Pancreas (tissue), 10 donors: ENCODE measurements around the gene MZT2B. TPM values are rescaled to one million over a fixed set of nuclear protein-coding genes. Genes with fewer than 3 reads are reported as not detected.
"Not testable (repeated sequence)": the region's sequence is repeated elsewhere in the genome, so short reads cannot be mapped to it uniquely, and the experiment has no call there.

Experiments
- ATAC-seq, 4 donors: fragments of 200-7000 bp; cut with Tn5 transposase; one replicate each; pipeline versions ENCODE4 v1.8.0 to v1.9.1; 2020; ENCODE audit warnings: mild to moderate bottlenecking in 4 of 4, moderate library complexity in 4 of 4
- DNase-seq, 6 donors: peaks; one replicate each; pipeline ENCODE4 v3.0.0-alpha.2; 2020
- FAIRE-seq: peaks from 2 replicates; lab custom pipeline; 2012; peaks lifted over from hg19 to GRCh38; lab: Jason Lieb, UNC
- H3K27ac ChIP-seq, 4 donors: fragments of 200-600 bp; sonication (generic); 1 replicate in 3 of 4; 2 replicates in 1 of 4; pipeline versions ENCODE4 v1.5.0 to v1.8.0; 2020
- H3K27me3 ChIP-seq, 4 donors: fragments of 200-600 bp; one replicate each; pipeline ENCODE4 v1.8.0; 2021
- H3K36me3 ChIP-seq, 3 donors: fragments of 200-600 bp; sonication (generic) in 1 of 3; one replicate each; pipeline versions ENCODE4 v1.5.0 to v1.8.0; 2020 to 2021
- H3K4me1 ChIP-seq, 3 donors: fragments of 200-600 bp; one replicate each; pipeline ENCODE4 v1.8.0; 2021
- H3K4me3 ChIP-seq, 4 donors: fragments of 200-600 bp; sonication (generic) in 2 of 4; one replicate each; pipeline versions ENCODE4 v1.5.0 to v1.8.0; 2020 to 2021
- H3K9me3 ChIP-seq, 4 donors: fragments of 200-600 bp; one replicate each; pipeline ENCODE4 v1.8.0; 2021
- CTCF ChIP-seq, 4 donors: fragments of 200-600 bp; sonication (generic) in 3 of 4; IDR thresholded peaks; one replicate each; pipeline versions ENCODE4 v1.5.0 to v1.8.0; 2021; ENCODE audit warnings: antibody characterized with exemption in 4 of 4
- WGBS, 2 donors: extraction: QIAGEN DNeasy Blood & Tissue Kit; methylation state at CpG; one replicate each; pipeline ENCODE4 v1.1.7; 2013; 5-methylcytosine and 5-hydroxymethylcytosine counted together
- intact Hi-C, 3 donors: fragments of 100-400 bp; cut with DNase I; formaldehyde crosslinking; loops; one replicate each; pipeline versions ENCODE4 v1.11.1 to v1.14.2; 2022
- polyA plus RNA-seq, 2 donors: library from polyadenylated mRNA; stranded (reverse); fragments of 200-250 nt; gene quantifications; one replicate each; pipeline ENCODE4 v1.2.3, GENCODE V29; 2013
- total RNA-seq, 6 donors: library from RNA; stranded (reverse); fragmentation: NEBNext Ultra II Directional in 4 of 6; extraction: Animal tissue kit (Norgen Biotek cat#: 25700) in 4 of 6; gene quantifications; one replicate each; pipeline versions ENCODE4 v1.2.1 to v1.2.4, GENCODE V29; 2021 to 2023
- donor health status: healthy with polysubstance abuse.
- donor health status: DM: no; HTN: no; CAD: no; lungs with moderate emphysema.
- donor health status: DM: no; HTN: no; CAD: no.
- donor health status: control.
- donor health status: control.
- donor health status: Bipolar disorder and iron deficiency.
- donor health status: DM: yes; HTN: yes; CAD: no.
- donor health status: DM: no; HTN: no; CAD: no.
- donor health status: DM: no; HTN: no; CAD: no.
- donor health status: DM: yes; HTN: yes; CAD: no.

MZT2B gene
- total and polyA plus RNA-seq, 8 donors = 126 to 279 (median 177) TPM

GRCh38 chr2:130230376-130230775 lies 48.3 kb downstream of the MZT2B start:
- DNase-seq, H3K27me3 ChIP-seq, FAIRE-seq, H3K36me3 ChIP-seq, H3K4me3 ChIP-seq, H3K27ac ChIP-seq, intact Hi-C loops, H3K4me1 ChIP-seq, H3K9me3 ChIP-seq, ATAC-seq: not testable (repeated sequence)
- 89 to 90% methylated on average over 16 to 18 of the region's 18 CpGs for WGBS, 2 donors

- intact Hi-C loops, H3K27me3 ChIP-seq, H3K9me3 ChIP-seq, H3K27ac ChIP-seq, H3K4me3 ChIP-seq, H3K4me1 ChIP-seq, ATAC-seq, FAIRE-seq, H3K36me3 ChIP-seq: not testable (repeated sequence)
- 87 to 89% methylated on average over 15 of the region's 15 CpGs for whole genome bisulfite sequencing, 2 donors
- DNase-seq = peak in 1 of 6 donors; percentile 28
Observed at GRCh38 chr2:130230907-130231306, 48.8 kb downstream of the MZT2B start.

GRCh38 chr2:130231656-130232055 lies 49.6 kb downstream of the MZT2B start:
- Histone ChIP-seq H3K9me3 (no peaks in the 10 kb centered on the region), H3K27me3 (no peaks in the 10 kb centered on the region), H3K27ac (no peak overlapping the region), H3K4me1 (no peaks in the 10 kb centered on the region), H3K36me3 (no peaks in the 10 kb centered on the region), H3K4me3 (no peak overlapping the region)
- TF ChIP-seq CTCF (IDR thresholded peaks at IDR 0.05) = no peak
- WGBS, 2 donors = 68 to 73% methylated on average over 12 of the region's 12 CpGs
- no peak for FAIRE-seq
- intact Hi-C loops = no loop called here
- DNase-seq = no peak
- no peak for ATAC-seq

- DNase-seq, H3K4me3 ChIP-seq, H3K36me3 ChIP-seq, H3K4me1 ChIP-seq, FAIRE-seq, ATAC-seq, H3K9me3 ChIP-seq, intact Hi-C loops, H3K27ac ChIP-seq, H3K27me3 ChIP-seq: not testable (repeated sequence)
- 75 to 77% methylated on average over 2 of the region's 2 CpGs for WGBS, 2 donors
Observed at GRCh38 chr2:130233066-130233465, 51.0 kb downstream of the MZT2B start.

- H3K4me3 ChIP-seq, H3K36me3 ChIP-seq, DNase-seq, FAIRE-seq, H3K4me1 ChIP-seq, H3K27me3 ChIP-seq, ATAC-seq, H3K27ac ChIP-seq, intact Hi-C loops, H3K9me3 ChIP-seq: not testable (repeated sequence)
- whole genome bisulfite sequencing, 2 donors = 49 to 53% methylated on average over 6 of the region's 6 CpGs
Observed at GRCh38 chr2:130239581-130239980, 57.5 kb downstream of the MZT2B start.

Other genes with a start within 250 kb of the MZT2B start
- gene RAB6C, start 202.6 kb upstream of the MZT2B start, total RNA-seq = under 1 TPM in 1 of 6 donors, not detected in 5; 0.09 TPM
- gene RAB6C, start 202.6 kb upstream of the MZT2B start, polyA plus RNA-seq = under 1 TPM in 1 of 2 donors, not detected in 1; 0.12 TPM
- under 1 TPM in 1 of 6 donors, not detected in 5; 0.06 TPM for gene POTEF, start 53.0 kb upstream of the MZT2B start, total RNA-seq
- gene POTEF, start 53.0 kb upstream of the MZT2B start, polyA plus RNA-seq = under 1 TPM; 0.02 to 0.04 TPM
- 1 to 10 TPM in 1 of 6 donors, under 1 TPM in 5; 0.34 to 1.2 (median 0.46) TPM for gene CCDC74B, start 37.1 kb upstream of the MZT2B start, total RNA-seq
- 1 to 10 TPM; 2.4 to 6.3 TPM for gene CCDC74B, start 37.1 kb upstream of the MZT2B start, polyA plus RNA-seq
- 10 to 100 TPM; 13.4 to 29.6 (median 19.0) TPM for gene SMPD4, start 660 bp upstream of the MZT2B start, total RNA-seq
- gene SMPD4, start 660 bp upstream of the MZT2B start, polyA plus RNA-seq = 10 to 100 TPM; 43.2 to 58.0 TPM
- gene TUBA3E, start 16.2 kb downstream of the MZT2B start, total RNA-seq = not detected
- under 1 TPM in 1 of 2 donors, not detected in 1; 0.11 TPM for gene TUBA3E, start 16.2 kb downstream of the MZT2B start, polyA plus RNA-seq
- 10 to 100 TPM; 46.8 to 75.7 (median 54.7) TPM for gene IMP4, start 160.6 kb downstream of the MZT2B start, total RNA-seq
- 10 to 100 TPM; 83.6 to 84.7 TPM for gene IMP4, start 160.6 kb downstream of the MZT2B start, polyA plus RNA-seq
- 10 to 100 TPM; 37.0 to 60.8 (median 40.9) TPM for gene PTPN18, start 173.8 kb downstream of the MZT2B start, total RNA-seq
- gene PTPN18, start 173.8 kb downstream of the MZT2B start, polyA plus RNA-seq = 10 to 100 TPM; 65.7 to 87.0 TPM